ENCODE results near the gene PAQR4.

The PAQR4 gene

GRCh38 chr16:2967211-2967631 is 1.9 kb upstream of the PAQR4 start:
- no peak for TF ChIP-seq CTCF (conservative IDR thresholded peaks at IDR 0.05; ENCODE audit: low read depth, low read length)
- H3K4me3 ChIP-seq (ENCODE audit: low read length) = no peak overlapping the region
- no peak for DNase-seq (ENCODE audit: low read depth)

- H3K4me3 ChIP-seq (ENCODE audit: low read length) = no peak overlapping the region
- DNase-seq (ENCODE audit: low read depth) = no peak
- TF ChIP-seq CTCF (conservative IDR thresholded peaks at IDR 0.05; ENCODE audit: low read depth, low read length) = no peak
Observed at GRCh38 chr16:2967721-2968161, 1.4 kb upstream of the PAQR4 start.

GRCh38 chr16:2968368-2968737 is 795 bp upstream of the PAQR4 start:
- DNase-seq (ENCODE audit: low read depth) = no peak
- no peak for TF ChIP-seq CTCF (conservative IDR thresholded peaks at IDR 0.05; ENCODE audit: low read depth, low read length)
- H3K4me3 ChIP-seq (ENCODE audit: low read length) = no peak overlapping the region

- H3K4me3 ChIP-seq (ENCODE audit: low read length) = peak overlapping the region; percentile 65
- peak; percentile 58 for TF ChIP-seq CTCF (conservative IDR thresholded peaks at IDR 0.05; ENCODE audit: low read depth, low read length)
- no peak for DNase-seq (ENCODE audit: low read depth)
Observed at GRCh38 chr16:2969545-2970521, 685 bp downstream of the PAQR4 start.

- peak overlapping the region; percentile 65 for H3K4me3 ChIP-seq (ENCODE audit: low read length)
- TF ChIP-seq CTCF (conservative IDR thresholded peaks at IDR 0.05; ENCODE audit: low read depth, low read length) = no peak
- DNase-seq (ENCODE audit: low read depth) = no peak
Observed at GRCh38 chr16:2970563-2970962, 1.4 kb downstream of the PAQR4 start.

GRCh38 chr16:2971134-2971984 is 2.2 kb downstream of the PAQR4 start:
- no peak for TF ChIP-seq CTCF (conservative IDR thresholded peaks at IDR 0.05; ENCODE audit: low read depth, low read length)
- peak overlapping the region; percentile 65 for H3K4me3 ChIP-seq (ENCODE audit: low read length)
- no peak for DNase-seq (ENCODE audit: low read depth)

All from retinal pigment epithelial cell (primary cell).